HG03066 (cell line): Measurements from ENCODE around the gene PPM1H.
"Not testable (repeated sequence)": the region's sequence is repeated elsewhere in the genome, so short reads cannot be mapped to it uniquely, and the experiment has no call there.

Experiments
- ATAC-seq: cut with Tn5 transposase; IDR thresholded peaks from one replicate; pipeline ENCODE4 v1.9.1; 2021; ENCODE audit warnings: low read depth; ENCODE audit not compliant: unreplicated experiment

The PPM1H gene

DNA sequence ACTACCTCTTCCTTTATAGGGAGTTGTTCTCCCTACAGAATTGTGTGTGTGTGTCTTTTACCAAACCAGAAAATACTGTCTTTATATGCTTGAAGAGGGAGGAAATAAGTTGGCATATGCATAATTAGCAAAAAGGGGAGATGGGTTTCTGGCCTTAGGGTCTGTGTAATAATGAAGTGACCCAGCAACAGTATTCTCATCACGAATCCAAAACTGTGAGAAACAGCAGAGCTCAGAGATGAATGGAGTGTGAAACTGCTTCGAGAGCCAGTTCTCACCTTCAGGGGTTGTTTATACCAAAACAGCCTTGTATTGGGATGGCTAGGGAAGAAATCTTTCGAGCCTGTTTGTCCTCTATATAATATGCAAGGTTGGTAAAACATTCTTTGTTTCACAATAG, 240.8 kb downstream of the PPM1H start:
- peak; percentile 11 for ATAC-seq

DNA sequence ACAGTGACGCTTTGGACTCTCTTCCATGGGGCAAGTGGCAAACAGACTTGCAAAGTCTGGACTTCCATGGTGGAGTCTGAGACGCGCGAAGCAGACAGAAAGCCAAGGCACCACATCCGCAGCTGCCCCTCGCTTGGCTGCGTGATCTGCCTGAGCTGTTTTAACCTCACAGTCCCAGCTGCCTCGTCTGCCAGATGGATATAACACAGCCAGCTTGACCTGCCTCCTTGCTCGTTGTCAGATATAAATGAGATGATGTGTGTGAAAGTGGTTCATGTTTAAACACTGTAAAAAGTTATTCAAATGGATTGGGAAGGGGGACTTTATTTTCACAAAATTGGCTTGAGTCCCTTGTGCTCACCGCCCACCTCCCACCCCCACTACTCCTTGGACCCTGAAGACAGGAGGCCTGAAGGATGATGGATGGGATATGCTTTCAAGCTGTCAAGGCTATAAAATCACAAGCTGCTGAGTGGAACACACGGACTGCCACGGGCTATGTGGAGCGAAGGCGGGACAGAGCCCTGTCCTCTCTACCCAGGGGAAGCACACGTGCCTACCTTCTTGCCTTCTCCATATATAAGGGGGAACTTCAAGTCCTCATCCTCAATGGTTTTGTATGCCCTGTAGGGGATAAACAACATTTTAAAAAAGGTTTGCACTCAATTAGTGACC, 241.4 kb downstream of the PPM1H start:
- ATAC-seq, result no peak

DNA sequence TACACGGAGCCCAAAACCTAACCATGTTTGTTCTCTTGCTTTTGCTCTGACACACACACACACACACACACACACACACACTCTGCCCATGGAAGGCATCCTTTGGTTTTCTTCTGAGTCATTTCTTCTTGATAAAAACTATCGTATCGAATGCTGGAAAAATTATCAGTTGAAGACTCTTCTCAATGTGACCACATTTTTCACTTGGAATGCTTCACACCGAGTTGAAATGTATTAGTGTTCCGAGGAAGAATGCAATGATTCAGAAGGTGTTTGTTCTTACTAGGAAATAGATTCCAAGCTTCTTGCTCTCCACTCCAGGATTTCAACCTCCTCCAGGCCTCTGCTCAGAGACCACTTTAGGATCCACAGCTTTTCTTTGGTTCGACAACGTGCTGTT, 242.1 kb downstream of the PPM1H start:
- ATAC-seq, result no peak

- ATAC-seq, result no peak
These were observed 243.6 kb downstream of the PPM1H start for GRCh38 chr12:62691309-62691708.

DNA sequence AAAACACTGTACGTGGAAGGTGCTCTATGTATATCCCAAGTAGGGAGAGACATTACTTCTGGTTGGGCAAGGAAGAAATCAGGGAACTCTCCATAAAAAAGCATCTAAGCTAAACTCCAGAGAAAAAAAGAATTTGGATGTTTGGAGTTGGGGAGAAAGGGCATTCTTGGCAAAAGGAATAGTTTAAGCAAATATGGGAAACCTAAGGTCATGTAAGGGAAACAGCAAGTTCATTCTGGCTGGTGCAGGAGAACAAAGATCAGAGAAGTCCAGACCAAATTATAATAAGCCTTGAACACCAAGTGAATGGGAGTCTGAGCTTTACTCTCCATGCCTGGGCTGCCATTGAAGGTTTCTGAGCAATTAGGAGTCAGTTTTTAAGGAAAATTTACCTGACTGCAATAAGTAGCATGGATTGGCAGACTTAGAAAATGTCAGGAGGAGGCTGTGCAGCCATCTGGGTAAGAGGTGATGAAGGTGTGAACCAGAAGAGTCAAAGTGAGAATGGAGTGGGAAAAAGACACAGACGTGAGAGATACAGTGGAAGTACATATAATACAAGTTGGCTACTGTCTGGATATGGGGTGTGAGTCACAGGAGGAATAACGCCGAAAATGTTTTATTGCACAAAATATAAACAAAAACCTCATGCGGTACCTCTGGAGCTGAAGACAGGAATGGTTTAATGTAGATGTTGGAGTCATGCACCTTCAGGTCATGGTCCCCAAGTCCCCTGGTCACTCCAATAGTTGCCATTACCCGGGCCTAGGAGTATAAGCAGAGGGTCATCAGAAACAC, 245.7 kb downstream of the PPM1H start:
- ATAC-seq, result no peak

- ATAC-seq, result no peak
These were observed 248.0 kb downstream of the PPM1H start for GRCh38 chr12:62686938-62687337.

GRCh38 chr12:62684570-62685295, 250.2 kb downstream of the PPM1H start:
- ATAC-seq, result no peak

- ATAC-seq, result no peak
These were observed 251.0 kb downstream of the PPM1H start for GRCh38 chr12:62683776-62684569.

DNA sequence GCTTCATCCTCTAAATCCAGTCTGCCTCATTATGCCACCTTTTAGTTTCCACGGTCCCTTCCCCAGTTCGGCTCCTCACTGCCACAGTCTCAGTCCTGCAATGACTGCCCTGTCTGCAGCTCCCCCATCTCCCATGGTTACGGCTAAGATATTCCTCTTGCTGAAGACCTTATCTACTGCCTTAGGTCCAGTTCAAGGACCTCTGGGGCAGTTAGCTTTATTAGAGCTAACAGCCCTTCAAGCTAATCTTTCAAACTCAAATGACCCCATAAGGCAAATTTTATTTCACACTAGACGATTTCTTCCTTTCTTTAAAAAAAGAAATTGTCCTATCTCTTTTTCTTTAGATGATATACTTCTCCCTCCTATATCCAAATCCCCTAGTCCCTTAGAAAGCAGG, 253.6 kb downstream of the PPM1H start:
- ATAC-seq, result no peak

DNA sequence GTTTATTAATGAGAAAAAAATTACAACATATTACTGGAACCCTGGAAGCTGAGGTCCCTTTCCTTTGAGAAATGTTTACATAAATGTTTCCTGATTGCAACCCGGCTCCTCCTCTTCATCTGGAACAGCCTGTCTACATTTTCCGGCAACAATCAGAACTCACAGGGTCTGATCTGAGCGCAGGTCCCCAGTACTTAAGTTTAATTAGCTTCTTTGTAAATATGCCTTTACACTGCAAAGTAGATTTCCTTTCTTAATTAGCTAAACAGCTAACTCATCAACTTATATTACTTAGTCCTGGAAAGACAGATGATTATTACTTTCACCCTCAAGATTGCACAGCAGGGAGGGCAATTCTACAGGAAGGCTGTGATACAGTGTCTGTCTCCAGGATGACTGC, 255.3 kb downstream of the PPM1H start:
- no peak for ATAC-seq

GRCh38 chr12:62677355-62677754, 257.6 kb downstream of the PPM1H start:
- ATAC-seq, result no peak

DNA sequence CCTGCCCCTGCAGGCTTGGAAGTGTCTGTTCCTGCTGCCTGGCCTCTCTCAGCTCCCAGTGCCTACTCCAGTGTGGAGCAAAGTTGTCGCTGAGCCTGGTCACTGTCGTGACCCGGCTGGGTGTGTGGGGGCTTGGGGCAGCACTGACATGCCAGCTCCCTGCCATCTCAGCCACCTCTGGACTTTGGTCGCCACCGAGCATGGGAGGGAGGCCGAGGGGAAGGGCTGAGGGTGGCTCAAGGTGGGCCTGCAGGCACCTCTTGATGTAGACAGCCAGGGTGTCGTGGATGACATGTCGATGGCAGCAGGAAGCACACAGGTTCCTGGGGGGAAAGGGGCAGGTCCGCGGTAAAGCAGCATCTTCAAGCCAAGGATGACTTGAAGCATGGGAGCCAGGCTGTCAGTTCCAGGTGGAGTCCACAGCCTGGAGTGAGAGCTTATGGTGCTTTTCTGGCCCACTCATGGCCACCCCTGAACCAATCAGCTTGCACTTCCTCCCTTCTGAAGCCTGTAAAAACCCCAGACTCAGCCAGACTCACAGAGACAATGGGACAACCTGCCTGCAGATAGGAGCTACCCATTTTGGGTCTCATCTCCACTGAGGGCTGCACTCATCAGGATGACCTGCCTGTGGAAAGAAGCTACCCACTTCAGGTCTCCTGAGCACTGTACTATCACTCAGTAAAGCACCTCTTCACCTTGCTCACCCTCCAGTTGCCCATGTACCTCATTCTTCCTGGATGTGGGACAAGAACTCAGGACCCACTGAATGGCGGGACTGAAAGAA, 258.2 kb downstream of the PPM1H start:
- no peak for ATAC-seq

DNA sequence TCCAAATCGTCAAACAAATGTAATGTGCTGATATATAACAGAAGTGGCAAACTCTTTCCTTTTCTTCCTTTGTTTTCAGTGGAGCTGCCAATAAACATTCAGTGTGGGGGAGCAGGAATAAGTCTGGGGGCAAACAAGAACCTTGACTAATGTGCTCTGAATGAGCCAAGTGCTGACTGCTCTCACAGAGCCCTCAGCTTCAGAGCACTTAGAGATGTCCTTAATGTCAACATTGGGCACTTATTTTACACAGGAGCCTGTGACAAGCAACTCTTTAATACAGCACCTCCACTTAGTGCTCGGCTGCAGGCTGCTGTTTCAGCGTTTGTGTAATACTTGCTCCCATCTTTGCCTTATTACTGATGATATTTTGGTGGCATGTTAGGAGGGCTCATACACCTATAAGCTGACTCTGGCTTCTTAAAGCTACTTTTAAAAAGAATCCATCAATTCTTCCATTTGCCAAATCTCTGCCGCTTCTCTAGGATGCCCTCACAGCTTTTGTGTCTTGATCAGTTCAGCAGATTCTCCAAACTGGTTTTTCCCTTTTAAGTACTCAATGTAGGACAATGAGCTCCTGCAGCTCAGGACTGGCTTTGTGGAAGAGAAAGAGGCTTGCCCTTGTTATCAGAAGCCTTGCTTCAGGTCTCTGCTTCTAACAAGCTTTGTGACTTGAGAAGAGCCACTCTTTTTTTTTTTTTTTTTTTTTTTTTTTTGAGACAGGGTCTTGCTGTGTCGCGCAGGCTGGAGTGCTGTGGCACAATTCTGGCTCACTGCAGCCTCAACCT, 261.7 kb downstream of the PPM1H start:
- ATAC-seq, result no peak

GRCh38 chr12:62670986-62671720, 263.8 kb downstream of the PPM1H start:
- ATAC-seq, result no peak

DNA sequence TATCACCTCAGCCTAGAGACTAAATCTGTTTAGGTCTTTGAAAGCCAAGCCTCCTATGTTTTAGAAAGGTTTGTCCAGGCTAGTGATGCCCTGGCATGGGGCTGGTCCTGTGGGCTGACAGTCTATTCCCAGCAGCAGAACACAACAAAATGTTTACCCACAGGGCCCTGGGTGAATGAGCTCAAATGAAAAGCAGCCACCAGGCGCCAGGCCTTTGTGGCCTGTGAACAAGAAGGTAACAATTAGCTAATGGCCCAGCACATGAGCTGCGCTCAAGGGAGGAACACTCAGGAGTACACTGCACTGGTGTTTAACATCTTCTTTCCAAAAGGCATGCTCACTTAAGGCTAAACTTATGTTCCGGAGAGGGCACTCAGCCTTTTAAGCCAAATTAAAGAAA, 266.2 kb downstream of the PPM1H start:
- no peak for ATAC-seq

- ATAC-seq, result not testable (repeated sequence)
These were observed 270.0 kb downstream of the PPM1H start for GRCh38 chr12:62664951-62665350.

DNA sequence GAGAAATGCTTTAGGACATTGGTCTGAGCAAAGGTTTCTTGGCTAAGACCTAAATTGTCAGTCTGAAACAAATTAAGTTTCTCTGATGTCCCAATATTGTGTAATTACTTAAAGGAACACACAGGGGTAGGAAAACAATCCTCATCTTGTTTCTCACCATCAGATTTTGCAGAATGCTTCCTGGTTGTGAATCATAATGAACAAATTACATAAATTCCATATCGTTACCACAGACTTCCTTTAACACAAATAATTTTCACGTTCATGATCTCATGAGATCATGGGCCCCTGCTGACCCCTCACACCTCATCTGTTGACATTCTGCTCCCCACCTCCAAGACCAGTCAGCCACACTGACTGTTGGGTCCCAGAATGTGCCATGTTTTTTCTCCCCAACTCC, 274.2 kb downstream of the PPM1H start:
- no peak for ATAC-seq

DNA sequence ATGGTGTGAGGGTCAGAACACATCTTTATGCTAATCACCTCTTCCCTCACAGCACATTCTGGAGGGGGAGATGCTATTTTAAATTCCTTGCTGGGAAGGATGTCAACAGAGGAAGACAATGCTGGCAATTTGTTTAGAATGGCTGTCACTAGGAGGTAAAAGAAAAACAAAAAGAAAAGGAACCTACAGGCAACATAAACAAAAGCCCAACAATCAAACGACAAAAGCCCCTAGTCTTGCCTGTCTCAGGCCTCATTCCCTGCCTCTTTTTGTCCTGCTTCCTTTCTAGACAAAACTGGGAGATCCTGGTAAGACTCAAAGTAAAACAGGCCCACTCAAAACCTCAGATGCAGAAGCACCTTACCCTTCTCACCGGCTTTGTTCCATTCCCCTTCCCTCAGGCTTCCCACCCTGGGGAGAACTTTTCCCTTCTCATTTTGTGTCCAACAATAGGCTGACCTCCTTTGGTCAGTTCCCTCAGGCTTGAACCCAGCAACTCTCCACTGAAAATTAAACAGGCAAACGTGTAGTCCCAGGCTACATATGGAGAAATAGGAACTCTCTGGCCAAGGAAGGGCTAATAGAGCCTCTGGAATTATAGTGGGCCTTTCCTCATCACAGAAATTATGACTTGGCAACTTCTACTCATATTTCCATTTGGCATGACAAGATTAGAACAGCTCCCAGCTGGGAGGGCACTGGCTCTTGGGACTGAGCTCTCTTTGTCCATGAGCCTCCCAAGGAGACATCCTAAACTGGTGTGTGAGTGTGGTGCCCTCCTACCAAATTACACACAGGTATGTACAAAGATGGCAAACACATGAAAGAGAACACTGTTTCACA, 275.3 kb downstream of the PPM1H start:
- no peak for ATAC-seq
